Measurements from ENCODE around the gene DPP4.

Gene DPP4

DNA sequence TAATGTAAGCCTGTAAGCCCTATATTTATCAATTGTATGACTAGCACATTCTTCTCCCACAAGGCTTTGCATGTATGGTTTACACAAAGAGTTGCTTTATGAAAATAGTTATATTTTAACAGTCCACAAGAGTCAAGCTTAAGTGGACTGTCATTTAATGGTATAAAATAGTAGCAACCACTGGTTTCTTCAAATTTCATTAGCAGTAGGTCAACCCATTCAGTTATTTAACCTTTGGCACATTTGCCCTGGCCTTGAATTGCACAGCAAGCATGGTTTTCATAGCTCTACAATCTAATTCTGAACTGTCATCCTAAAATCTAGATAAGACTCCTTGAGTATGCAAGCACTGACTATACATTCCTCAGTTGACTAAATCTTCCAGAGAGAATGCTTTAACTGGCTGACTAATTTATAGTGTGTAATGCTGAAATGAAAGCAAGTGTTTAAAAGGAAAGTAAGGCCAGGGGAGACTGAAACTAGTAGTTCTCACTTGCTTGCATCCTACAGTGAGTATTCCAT lies 1.8 kb downstream of the DPP4 start:
- no peak overlapping the region for H3K27ac ChIP-seq
- TF ChIP-seq, protein P1, sequence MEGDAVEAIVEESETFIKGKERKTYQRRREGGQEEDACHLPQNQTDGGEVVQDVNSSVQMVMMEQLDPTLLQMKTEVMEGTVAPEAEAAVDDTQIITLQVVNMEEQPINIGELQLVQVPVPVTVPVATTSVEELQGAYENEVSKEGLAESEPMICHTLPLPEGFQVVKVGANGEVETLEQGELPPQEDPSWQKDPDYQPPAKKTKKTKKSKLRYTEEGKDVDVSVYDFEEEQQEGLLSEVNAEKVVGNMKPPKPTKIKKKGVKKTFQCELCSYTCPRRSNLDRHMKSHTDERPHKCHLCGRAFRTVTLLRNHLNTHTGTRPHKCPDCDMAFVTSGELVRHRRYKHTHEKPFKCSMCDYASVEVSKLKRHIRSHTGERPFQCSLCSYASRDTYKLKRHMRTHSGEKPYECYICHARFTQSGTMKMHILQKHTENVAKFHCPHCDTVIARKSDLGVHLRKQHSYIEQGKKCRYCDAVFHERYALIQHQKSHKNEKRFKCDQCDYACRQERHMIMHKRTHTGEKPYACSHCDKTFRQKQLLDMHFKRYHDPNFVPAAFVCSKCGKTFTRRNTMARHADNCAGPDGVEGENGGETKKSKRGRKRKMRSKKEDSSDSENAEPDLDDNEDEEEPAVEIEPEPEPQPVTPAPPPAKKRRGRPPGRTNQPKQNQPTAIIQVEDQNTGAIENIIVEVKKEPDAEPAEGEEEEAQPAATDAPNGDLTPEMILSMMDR (conservative IDR thresholded peaks at IDR 0.05): no peak

DNA sequence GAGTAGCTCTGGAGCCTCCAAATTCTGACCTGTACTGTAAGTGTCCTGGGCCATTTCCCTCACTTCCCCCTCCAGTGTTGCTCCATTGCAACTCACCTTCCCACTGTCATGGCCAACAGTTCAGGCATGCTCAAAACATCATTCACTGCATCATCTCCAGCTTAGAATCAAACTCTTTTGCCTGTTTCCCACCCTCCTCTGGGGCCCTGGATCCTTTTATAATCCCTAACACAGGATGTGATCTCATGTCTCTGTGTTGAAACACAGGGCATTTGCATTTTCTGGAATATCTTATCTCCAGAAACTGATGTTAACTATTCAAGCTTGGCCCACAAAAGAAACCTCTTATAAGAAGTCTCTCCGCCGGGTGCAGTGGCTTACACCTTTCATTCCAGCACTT lies 3.0 kb downstream of the DPP4 start:
- H3K27ac ChIP-seq: no peak overlapping the region
- TF ChIP-seq, protein P1 (conservative IDR thresholded peaks at IDR 0.05): no peak

GRCh38 chr2:162070228-162070936 lies 3.6 kb downstream of the DPP4 start:
- no peak overlapping the region for H3K27ac ChIP-seq

DNA sequence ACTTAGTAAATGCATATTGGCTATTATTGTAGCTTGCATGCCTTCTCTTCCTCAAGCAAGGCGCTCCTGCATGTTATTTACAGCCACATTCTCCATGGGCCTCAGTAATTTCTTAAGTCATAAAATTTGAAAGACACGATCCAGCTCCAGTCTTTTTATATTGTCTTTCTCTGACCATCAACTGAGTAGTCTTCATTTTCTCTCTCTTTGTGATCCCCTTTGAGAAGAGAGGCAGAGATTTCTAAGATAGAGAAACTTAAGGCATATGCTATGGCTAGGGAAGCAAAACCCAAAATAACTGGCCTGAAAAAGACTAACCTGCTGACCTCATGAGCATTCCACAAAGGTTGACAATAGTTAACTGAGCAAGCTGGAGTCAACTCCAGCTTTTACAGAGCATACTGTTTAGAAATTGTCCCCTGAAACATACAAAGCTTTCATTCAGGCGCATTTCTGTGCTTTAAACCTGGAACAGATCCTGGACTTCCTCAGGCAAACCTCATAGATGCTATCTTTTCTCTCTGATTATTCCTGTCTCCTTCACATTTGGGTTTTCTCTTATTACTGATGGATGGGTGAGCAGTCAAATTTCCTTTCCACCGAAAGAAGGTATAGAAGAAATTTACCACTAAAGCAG lies 4.6 kb downstream of the DPP4 start:
- H3K27ac ChIP-seq: no peak overlapping the region
- TF ChIP-seq, protein P1 (conservative IDR thresholded peaks at IDR 0.05): no peak

More at GRCh38 chr2:162070228-162070936, 3.6 kb downstream of the DPP4 start:
- TF ChIP-seq, protein P1 (conservative IDR thresholded peaks at IDR 0.05): no peak

DNA sequence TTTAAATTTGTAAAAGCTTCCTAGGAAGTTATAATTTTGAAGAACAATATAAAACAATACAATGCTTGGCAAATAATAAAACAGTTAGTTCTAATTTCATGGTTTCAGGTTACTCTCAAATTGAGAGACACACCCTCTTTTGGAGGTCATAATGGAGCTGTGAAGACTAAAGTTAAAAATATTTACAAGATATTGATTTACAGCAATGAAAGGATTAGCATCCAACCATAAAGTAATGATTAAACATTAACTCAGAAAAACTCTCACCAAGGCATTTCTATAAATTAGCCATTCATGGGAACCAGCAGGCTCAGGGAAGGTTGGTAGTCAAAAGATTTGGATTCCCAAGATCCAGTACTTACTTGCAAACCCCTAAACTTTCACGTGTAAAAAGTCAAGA lies 6.4 kb downstream of the DPP4 start:
- peak overlapping the region; percentile 20; the same call in 1 of the 2 replicates for H3K27ac ChIP-seq
- TF ChIP-seq, protein P1 (conservative IDR thresholded peaks at IDR 0.05): no peak

DNA sequence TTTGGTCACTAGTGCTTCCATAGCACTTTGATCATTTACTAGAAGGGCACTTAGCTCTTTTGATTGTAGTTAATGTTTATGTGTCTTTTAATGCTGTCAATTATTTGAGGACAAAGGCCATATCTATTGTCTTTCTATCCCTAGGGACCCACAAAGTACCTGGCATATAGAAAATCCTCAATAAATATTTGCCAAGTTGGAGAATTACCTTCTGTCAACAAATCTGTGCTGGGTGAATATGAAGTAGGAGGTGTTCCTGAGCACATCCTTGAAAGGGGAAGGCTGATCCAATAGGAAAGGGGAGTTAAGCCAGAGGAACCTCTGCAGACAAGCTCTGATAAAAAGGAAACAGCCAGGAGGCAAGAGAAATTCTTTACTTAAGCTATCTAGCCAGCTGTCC lies 8.2 kb downstream of the DPP4 start:
- peak overlapping the region; percentile 40; the same call in 1 of the 2 replicates for H3K27ac ChIP-seq
- TF ChIP-seq, protein P1 (conservative IDR thresholded peaks at IDR 0.05): no peak

- TF ChIP-seq, protein P1 (conservative IDR thresholded peaks at IDR 0.05): no peak
These were observed 10.1 kb downstream of the DPP4 start for GRCh38 chr2:162063899-162064298.

More at GRCh38 chr2:162063899-162064298, 10.1 kb downstream of the DPP4 start:
- H3K27ac ChIP-seq: no peak overlapping the region
